A673 (cell line): ENCODE data around the gene CPTP.

Source experiments
- EZH2 ChIP-seq: fragments of 200-600 bp; sonication (generic); IDR thresholded peaks from 2 replicates; pipeline ENCODE4 v1.6.1; 2017; ENCODE audit warnings: borderline replicate concordance, low read depth, mild to moderate bottlenecking, mixed read lengths, antibody characterized with exemption, low read length; ENCODE audit not compliant: poor library complexity, severe bottlenecking
- TF ChIP-seq, protein P1 (sequence below): fragments of 300-800, 200-600 bp; sonication (generic); conservative IDR thresholded peaks from 2 replicates; pipeline ENCODE4 v1.5.1; 2017; ENCODE audit warnings: low read depth, mild to moderate bottlenecking, antibody characterized with exemption, low read length, moderate library complexity, mixed read lengths

DNA sequence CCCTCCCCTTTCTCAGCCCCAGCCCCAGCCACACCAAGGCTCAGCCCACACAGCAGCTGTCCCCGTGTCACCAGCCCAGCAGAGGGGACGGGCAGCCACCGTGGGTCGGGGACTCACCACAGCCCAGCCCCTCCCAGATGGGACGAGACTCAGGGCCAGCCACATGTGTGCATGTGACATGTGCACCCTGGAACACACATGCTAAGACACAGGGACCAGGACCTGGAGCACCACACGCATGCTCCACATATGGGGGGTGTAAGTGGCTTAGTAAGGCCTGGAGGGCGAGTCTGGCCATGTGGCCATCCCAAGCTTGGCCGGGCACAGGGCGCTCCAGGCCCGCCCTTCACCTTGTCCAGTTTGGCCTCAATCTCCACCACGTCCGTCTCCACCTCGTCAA is 20.9 kb upstream of the CPTP start:
- TF ChIP-seq, protein P1, sequence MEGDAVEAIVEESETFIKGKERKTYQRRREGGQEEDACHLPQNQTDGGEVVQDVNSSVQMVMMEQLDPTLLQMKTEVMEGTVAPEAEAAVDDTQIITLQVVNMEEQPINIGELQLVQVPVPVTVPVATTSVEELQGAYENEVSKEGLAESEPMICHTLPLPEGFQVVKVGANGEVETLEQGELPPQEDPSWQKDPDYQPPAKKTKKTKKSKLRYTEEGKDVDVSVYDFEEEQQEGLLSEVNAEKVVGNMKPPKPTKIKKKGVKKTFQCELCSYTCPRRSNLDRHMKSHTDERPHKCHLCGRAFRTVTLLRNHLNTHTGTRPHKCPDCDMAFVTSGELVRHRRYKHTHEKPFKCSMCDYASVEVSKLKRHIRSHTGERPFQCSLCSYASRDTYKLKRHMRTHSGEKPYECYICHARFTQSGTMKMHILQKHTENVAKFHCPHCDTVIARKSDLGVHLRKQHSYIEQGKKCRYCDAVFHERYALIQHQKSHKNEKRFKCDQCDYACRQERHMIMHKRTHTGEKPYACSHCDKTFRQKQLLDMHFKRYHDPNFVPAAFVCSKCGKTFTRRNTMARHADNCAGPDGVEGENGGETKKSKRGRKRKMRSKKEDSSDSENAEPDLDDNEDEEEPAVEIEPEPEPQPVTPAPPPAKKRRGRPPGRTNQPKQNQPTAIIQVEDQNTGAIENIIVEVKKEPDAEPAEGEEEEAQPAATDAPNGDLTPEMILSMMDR, result no peak
- TF ChIP-seq EZH2, result no peak
